Spleen (tissue), 7 donors: ENCODE measurements around the gene GOLGA6L9.
"Not testable (repeated sequence)": the region's sequence is repeated elsewhere in the genome, so short reads cannot be mapped to it uniquely, and the experiment has no call there.

Source experiments
- POLR2A ChIP-seq, 3 donors: fragments of 450-650 bp; IDR thresholded peaks; one replicate each; pipeline ENCODE4 v1.5.1; 2017; ENCODE audit warnings: antibody characterized with exemption in 3 of 3, mild to moderate bottlenecking in 1 of 3
- POLR2AphosphoS5 ChIP-seq, 3 donors: sonication (generic); formaldehyde crosslinking; IDR thresholded peaks; one replicate each; pipeline ENCODE4 v1.5.1; 2017; ENCODE audit warnings: antibody characterized with exemption in 3 of 3
- TF ChIP-seq, protein P1 (sequence below), 11 experiments: fragments of 200-600 bp in 7 of 11; fragments of 450-650 bp in 4 of 11; sonication (generic) in 4 of 11; IDR thresholded peaks in 8 of 11; conservative IDR thresholded peaks in 3 of 11; 1 replicate in 7 of 11; 2 replicates in 4 of 11; pipeline versions ENCODE4 v1.4.0 to v1.8.0; 2016 to 2021; ENCODE audit warnings: antibody characterized with exemption in 11 of 11, inconsistent platforms in 4 of 11, mild to moderate bottlenecking in 1 of 11
- donor health status: DM: no; HTN: no; CAD: no; lungs with moderate emphysema.
- donor health status: DM: no; HTN: no; CAD: no.
- donor health status: DM: no; HTN: no; CAD: no.

GRCh38 chr15:82476697-82477342 is 47.2 kb downstream of the GOLGA6L9 start:
- TF ChIP-seq, protein P1, sequence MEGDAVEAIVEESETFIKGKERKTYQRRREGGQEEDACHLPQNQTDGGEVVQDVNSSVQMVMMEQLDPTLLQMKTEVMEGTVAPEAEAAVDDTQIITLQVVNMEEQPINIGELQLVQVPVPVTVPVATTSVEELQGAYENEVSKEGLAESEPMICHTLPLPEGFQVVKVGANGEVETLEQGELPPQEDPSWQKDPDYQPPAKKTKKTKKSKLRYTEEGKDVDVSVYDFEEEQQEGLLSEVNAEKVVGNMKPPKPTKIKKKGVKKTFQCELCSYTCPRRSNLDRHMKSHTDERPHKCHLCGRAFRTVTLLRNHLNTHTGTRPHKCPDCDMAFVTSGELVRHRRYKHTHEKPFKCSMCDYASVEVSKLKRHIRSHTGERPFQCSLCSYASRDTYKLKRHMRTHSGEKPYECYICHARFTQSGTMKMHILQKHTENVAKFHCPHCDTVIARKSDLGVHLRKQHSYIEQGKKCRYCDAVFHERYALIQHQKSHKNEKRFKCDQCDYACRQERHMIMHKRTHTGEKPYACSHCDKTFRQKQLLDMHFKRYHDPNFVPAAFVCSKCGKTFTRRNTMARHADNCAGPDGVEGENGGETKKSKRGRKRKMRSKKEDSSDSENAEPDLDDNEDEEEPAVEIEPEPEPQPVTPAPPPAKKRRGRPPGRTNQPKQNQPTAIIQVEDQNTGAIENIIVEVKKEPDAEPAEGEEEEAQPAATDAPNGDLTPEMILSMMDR (IDR thresholded peaks at IDR 0.05 in 8 of 11, conservative IDR thresholded peaks at IDR 0.05 in 3 of 11): not testable (repeated sequence)
- TF ChIP-seq POLR2AphosphoS5, POLR2A (IDR thresholded peaks at IDR 0.05): not testable (repeated sequence)
